ENCODE measurements around the gene TXNRD3. TPM values are rescaled to one million over a fixed set of nuclear protein-coding genes. Genes with fewer than 3 reads are reported as not detected.

The TXNRD3 gene
- polyA plus RNA-seq, 1 donor = 8.6 TPM

DNA sequence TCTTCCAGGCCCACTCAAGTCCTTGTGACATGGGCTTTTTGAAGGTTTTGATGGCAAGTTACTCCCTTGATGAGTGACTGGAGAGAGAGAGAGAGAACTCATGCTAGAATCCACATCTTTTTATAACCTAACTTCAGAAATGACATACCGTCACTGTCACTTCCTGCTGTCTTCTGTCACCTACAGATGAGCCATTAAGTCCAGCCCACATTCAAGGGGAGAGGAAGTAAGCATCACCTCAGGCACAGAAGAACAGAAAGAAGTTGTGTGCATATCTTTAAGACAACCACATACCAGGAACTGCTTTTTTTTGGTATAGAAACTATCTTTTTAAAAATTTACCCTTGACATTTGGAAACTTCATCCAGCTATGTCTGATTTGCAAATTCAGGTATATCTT is 16.6 kb upstream of the TXNRD3 start:
- DNase-seq = no peak

DNA sequence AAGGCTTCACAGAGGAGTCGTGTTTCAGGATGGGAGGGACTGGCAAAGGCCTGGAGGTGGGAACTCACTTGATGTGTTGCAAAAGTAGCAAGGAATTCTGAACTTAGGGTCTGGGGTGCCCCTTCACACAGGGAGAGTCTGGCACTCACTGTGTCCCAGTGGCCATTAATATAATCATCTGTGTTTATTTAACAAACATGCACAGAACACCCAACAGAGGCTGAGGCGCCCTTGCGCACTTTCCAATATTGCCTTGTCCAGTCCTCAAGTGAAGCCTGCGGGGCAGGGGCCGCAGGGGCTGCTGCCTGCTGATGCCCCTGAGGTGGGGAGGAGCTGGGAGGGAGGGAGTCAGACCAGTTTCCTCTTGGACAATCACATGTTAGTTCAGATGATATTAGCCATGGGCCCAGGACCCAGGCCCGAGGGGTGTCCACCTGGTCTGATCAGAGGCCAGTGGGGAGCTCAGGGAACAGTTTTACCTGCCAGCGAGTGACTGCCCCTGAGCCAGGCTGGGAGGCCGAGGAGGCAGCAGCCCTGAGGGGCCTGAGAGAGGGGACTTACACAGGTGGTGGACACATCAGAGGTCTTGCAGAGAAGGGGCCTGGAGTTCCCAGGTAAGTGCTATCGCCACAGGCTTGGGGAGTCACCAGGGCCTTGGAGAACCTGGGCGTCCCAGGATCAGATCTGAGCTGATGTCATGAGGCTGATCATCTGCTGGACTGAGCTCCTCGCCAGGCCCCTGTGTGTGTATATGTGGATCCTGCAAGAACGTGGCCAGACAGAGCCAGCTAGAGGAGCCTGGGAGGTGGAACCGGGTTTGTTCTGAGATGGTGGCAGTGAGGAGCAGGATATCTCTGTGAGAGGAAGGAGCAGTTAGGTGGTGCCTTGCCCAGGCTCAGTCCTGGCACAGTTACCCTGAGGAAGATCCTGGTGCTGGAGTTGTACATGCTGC is 13.8 kb upstream of the TXNRD3 start:
- no peak for DNase-seq

DNA sequence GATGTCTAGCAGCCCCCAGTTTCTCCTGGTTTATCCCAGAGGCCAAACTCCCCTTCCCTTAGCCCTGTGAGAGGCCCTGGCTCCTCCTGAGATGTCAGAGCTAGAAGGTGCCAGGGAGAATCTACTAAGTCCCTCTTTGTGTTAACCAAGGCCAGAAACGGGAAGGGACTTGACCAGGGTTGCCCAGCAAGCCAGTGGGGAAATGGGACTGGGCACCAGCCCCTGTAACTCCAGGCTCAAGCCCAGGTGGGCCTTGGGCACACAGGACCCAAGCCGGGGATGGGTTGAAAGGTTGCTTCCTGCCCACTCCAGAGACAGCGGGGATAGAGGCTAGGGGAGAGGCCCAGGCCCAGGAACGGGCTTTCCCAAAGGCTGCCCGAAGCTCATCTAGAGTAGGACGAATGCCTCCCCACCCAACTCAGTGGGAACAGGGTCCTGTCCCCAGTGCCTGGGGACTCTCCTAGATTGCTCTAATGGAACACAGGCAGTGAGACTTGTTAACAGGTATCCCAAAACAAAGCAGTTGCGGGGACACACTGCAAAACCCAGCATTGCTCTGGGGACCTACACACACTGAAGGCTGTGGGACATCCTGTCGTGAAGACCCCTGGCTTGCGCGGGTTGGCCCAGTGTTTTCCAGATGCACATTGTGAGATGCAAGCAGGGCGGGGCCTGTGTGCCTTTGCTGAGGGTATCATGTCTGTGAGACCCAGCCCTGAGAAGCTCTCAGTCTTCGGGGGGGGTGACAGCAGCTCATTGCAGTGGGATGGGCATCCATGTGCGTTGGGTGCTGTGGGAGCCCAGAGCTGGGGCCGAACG is 12.9 kb upstream of the TXNRD3 start:
- DNase-seq = no peak

DNA sequence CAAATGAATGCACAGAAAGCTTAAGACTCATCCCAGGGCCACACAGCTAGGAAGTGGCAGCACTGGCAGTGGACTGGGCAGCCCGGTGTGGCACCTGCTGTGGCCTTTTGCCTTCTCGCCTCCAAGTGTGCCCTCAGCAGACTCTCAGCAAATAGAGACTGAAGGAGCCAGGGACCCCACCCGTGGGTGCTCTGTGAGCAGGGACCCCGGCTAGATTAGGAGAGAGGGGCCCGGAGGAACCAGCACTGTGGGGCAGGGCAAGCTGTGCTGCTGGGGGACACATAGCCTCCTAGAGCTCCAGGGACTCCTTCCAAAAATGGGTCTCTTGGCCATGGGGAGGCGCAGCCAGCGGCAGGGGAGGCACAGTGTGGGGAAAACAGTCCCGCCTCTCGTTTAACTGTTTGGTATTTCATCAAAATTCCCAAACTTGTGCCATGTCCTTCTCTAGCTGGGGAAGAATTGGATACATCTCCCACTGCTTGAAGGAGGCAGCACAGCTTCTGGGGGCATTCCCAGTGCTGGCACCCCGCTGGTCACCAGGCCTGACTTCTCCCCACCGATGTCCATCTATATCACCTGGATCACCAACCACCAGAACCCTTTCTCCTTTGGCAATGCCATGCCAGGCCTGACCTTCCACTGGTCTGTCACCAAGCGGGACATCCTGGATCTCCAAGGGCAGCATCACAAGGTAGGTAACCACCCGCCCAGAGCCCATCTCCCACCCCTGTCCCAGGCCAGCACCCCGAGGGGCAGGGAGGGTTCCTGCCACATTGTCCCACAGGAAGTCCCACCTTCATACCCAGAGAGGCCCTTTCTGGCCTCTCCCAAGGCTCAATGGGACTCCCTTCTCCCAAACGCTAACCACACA is 12.0 kb upstream of the TXNRD3 start:
- no peak for DNase-seq

DNA sequence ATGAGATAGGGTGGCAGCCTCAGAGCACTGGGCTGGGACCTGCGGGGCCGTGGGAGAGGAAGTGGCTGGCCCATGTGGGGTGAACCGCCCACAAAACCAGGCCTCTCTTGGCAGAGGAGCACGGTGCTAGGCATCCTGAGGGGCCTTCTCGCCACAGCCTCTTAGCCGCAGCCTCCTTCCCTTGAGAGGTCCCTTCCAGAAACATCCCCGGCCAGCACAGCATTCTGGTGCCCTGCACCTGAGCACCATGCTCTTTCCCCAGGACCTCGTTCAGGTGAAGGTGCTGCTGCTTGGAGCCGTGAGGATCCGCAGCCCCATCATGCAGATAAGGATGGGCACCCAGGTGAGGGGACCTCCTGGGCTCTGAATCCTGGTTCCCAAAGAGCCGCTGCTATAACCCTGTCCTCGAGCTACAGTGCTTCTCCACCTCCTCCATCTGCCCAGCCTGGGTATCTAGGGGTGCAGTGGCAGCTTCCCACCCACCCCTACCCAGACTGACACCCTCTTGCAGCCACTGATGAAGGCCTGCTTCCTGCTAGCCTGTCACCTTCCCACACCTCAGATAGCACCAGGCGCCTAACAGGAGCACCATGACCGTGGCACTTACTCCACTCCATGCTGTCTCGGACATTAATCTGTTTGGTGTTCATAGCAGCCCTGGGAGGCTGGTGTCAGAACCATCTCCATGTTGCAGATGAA is 11.2 kb upstream of the TXNRD3 start:
- DNase-seq = no peak

DNA sequence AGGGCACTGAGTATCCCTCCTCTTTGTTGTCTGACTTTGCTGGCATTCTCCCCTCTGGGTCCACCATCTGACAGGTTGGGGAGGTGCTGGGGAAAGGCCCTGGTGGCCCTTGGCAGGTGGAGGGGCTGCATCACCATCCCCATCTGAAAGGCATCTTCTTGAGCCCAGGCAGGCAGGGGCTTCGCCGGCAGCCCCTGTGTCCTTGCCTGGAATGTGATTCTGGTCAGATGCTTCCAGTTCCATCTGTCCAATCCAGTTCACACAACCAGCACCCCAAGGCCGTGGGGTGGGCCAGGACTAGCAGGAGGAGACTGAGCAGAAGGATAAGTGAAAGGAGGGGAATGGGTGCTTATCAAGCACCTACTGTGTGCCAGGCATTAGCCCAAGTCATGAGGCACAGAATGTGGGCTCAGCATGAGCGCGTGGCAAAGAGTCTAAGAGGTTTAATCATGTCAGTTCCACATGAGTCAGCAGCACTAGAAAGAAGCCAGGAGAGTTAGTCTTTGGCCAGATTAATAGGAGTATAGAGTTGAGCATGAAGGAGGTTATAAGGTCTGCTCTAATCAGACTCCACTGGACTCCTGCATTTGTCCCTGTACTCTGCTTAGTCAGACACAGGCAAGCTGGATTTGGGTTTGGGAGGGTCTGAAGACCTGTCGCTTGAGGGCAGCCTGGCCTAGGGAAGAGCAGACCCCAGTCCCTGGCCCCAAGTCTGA is 10.5 kb upstream of the TXNRD3 start:
- no peak for DNase-seq

GRCh38 chr3:126664591-126665214 is 9.8 kb upstream of the TXNRD3 start:
- no peak for DNase-seq

- DNase-seq = no peak
These were observed 8.8 kb upstream of the TXNRD3 start for GRCh38 chr3:126663750-126664149.

DNA sequence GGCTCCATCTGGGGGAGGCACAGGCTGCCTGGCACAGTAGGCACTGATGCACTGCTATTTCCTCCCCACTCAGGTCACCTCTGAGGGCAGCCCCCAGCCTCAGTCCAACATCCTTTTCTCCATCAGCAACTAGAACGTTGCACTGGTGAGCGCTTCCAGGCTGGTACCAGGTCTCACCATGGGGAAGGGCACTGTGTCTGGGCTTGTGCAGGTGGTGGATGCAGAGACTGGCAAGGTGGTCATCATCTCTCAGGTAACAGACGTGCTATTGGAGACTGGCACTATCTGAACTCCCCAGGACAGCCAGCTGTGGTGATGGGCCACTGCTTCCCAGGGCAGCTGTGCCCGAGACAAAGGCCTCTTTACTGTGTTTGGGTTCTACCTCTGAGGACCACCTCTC is 8.3 kb upstream of the TXNRD3 start:
- no peak for DNase-seq

GRCh38 chr3:126661532-126662364 is 6.8 kb upstream of the TXNRD3 start:
- no peak for DNase-seq

DNA sequence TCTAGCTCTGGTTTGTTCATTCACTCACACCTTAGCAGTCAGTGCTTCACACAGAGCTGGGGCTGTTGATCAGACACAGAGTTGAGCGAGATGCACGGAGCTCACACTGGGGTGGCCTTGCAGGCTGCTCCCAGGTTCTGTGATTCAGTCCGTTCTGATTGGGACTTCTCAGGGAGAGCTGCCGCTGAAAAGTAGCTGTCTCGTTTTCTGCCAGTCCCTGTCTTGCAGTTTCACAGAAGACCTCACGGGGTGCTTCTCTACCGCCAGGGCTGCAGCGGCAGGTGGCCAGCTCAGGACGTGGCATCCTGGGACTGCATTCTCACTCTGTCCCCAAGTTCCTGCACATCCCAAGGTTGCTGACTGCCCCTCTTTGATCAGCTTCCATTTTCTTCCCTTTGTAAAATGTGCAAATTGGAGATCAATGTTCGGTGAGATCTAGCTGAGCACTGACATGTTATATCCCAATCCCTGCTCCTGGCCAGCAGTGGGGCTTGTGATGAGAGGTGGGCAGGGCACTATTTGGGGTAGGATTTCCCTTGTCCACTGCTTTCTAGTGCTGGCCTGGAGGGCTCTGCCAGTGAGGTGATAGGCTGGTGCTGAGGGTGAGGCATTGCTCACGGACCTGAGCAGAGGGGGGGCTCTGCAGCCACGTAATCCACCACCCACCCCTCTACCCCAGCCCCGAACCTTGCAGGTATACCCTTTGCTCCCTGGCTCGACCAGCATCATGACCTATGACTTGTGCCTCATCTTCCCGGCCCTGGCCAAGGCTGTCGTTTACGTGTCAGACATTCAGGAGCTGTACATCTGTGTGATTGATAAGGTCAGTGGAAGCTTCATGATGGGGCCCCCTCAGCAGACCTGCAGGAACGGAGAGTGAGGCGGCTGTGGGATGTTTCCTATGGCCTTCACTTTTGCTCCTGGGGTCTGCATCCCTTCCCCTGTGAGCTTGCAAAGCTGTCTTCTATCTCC is 5.3 kb upstream of the TXNRD3 start:
- no peak for DNase-seq

GRCh38 chr3:126658584-126658983 is 3.7 kb upstream of the TXNRD3 start:
- DNase-seq = no peak

DNA sequence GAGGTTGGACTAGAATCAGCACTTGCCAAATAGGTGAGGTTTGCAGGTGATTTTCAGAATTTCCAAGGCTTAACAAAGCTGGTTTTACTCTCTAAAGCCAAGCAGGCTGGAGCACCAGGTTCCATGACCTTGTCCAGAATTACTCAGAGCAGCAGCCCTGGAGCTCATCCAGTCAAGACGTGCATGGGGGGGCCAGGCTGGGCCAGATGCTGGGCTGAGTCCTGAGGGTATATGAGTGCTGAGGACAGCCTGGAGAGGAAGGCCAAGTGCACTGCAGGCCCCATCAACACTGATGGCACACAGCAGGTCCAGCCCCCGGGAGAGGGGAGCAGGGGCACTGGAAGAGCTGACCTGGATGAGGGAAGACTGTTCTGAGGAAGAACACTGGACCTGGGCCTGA is 3.0 kb upstream of the TXNRD3 start:
- DNase-seq = no peak

- no peak for DNase-seq
These were observed 1.6 kb upstream of the TXNRD3 start for GRCh38 chr3:126656371-126657134.

- DNase-seq = no peak
These were observed 963 bp upstream of the TXNRD3 start for GRCh38 chr3:126655887-126656286.

- no peak for DNase-seq
These were observed 5.3 kb downstream of the TXNRD3 start for GRCh38 chr3:126649556-126650092.

- no peak for DNase-seq
These were observed 8.2 kb downstream of the TXNRD3 start for GRCh38 chr3:126646674-126647073.

DNA sequence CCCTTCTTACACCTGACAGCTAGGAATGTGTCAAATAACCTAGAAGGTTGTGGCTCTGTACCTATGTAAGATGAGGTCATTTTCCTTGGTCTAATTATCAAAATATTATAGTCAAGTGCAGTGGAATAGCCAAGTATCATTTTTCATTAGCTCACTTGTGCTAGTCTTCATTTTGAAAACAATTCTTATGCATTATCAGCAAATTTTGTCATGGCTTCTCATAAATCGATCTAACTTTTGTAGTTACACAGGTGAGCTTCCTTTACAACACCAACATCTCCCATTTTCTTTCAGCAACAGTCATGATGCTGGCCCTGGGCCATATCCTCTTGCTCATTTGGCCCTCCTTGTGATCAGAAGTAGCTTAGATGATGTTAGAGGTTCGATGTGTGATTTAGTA is 10.3 kb downstream of the TXNRD3 start:
- no peak for DNase-seq
